HCT116 (cell line): ENCODE results near the gene BEGAIN. TPM values are rescaled to one million over a fixed set of nuclear protein-coding genes. Genes with fewer than 3 reads are reported as not detected.

Experiments
- ATAC-seq: fragments of 200-7000 bp; cut with Tn5 transposase; 2 replicates; pipeline ENCODE4 v1.9.1; 2020; ENCODE audit warnings: mild to moderate bottlenecking, moderate library complexity
- BruUV-seq: library from RNA; stranded (reverse); fragments of 400-500 nt; replicated peaks from 2 replicates; lab custom pipeline; 2021; lab: Mats Ljungman, UMichigan
- CTCF ChIA-PET: fragments of 300-600 bp; sonication (Branson Sonifier 250); formaldehyde crosslinking; loops from one replicate; lab custom pipeline; 2021; ENCODE audit warnings: antibody characterized with exemption; lab: Charles Lee
- POLR2A ChIA-PET: fragments of 300-600, 350-600 bp; sonication (Branson Sonifier 250); formaldehyde crosslinking; loops from one replicate; lab custom pipeline; 2021; ENCODE audit warnings: antibody characterized with exemption; lab: Charles Lee
- RAD21 ChIA-PET, 2 experiments: fragments of 300-600 bp; sonication (Branson Sonifier 250); formaldehyde crosslinking; loops; one replicate each; lab custom pipeline; 2023; ENCODE audit warnings: low total read pairs in 2 of 2; ENCODE audit not compliant: uncharacterized antibody in 2 of 2, unreplicated experiment in 2 of 2, low non-redundant PET in 1 of 2; lab: Charles Lee
- DNase-seq: peaks from one replicate; pipeline ENCODE4 v3.0.0-alpha.2; 2010; ENCODE audit warnings: low read depth, low spot score
- H2AFZ ChIP-seq: fragments of 200-600 bp; shearing (Covaris generic), sonication (generic); 2 replicates; pipeline ENCODE4 v1.6.1; 2017; ENCODE audit warnings: low read depth, mixed run types, mixed read lengths, antibody characterized with exemption, low read length; ENCODE audit not compliant: poor library complexity, severe bottlenecking
- H3K27ac ChIP-seq: 2 replicates; pipeline ENCODE4 v1.5.1; 2012; ENCODE audit warnings: low read depth, low read length
- H3K27me3 ChIP-seq: fragments of 200-600 bp; sonication (generic); 2 replicates; pipeline ENCODE4 v1.6.1; 2016; ENCODE audit warnings: mixed run types, low read length, mixed read lengths; ENCODE audit not compliant: insufficient read depth
- H3K36me3 ChIP-seq, 2 experiments: fragments of 200-500 bp in 1 of 2; fragments of 200-600 bp in 1 of 2; sonication (Bioruptor generic) in 1 of 2; sonication (generic) in 1 of 2; 2 replicates each; pipeline versions ENCODE4 v1.5.1 to v1.6.1; 2014 to 2016; ENCODE audit warnings: low read length in 2 of 2, inconsistent platforms in 1 of 2, mixed read lengths in 1 of 2, mixed run types in 1 of 2; ENCODE audit not compliant: insufficient read depth in 2 of 2, control insufficient read depth in 1 of 2
- H3K4me1 ChIP-seq, 2 experiments: fragments of 200-600 bp in 1 of 2; sonication (generic) in 1 of 2; 2 replicates each; pipeline versions ENCODE4 v1.5.1 to v1.6.1; 2012 to 2017; ENCODE audit warnings: low read length in 2 of 2, inconsistent platforms in 1 of 2, mild to moderate bottlenecking in 1 of 2, mixed read lengths in 1 of 2, mixed run types in 1 of 2, moderate library complexity in 1 of 2; ENCODE audit not compliant: insufficient read depth in 2 of 2, control insufficient read depth in 1 of 2
- H3K4me2 ChIP-seq: fragments of 200-600 bp; sonication (generic); 2 replicates; pipeline ENCODE4 v1.6.1; 2017; ENCODE audit warnings: mixed run types, low read length, mixed read lengths
- H3K4me3 ChIP-seq, 2 experiments: fragments of 200-600 bp in 1 of 2; sonication (generic) in 1 of 2; replicated peaks in 1 of 2; 2 replicates each; pipeline ENCODE4 v1.5.1; 2011 to 2016; ENCODE audit warnings: low read length in 2 of 2, control low read depth in 1 of 2, low read depth in 1 of 2, mild to moderate bottlenecking in 1 of 2, mixed read lengths in 1 of 2, mixed run types in 1 of 2
- H3K79me2 ChIP-seq: fragments of 200-600 bp; sonication (generic); 2 replicates; pipeline ENCODE4 v1.6.1; 2017; ENCODE audit warnings: mild to moderate bottlenecking, mixed run types, low read length, moderate library complexity, mixed read lengths; ENCODE audit not compliant: insufficient read depth
- H3K9ac ChIP-seq: fragments of 200-600 bp; sonication (generic); 2 replicates; pipeline ENCODE4 v1.6.1; 2016; ENCODE audit warnings: low read length, mixed read lengths
- H3K9me2 ChIP-seq: fragments of 200-600 bp; sonication (generic), shearing (Covaris generic); 2 replicates; pipeline ENCODE4 v1.6.1; 2017; ENCODE audit warnings: mixed run types, mild to moderate bottlenecking, moderate library complexity; ENCODE audit not compliant: insufficient read depth
- H3K9me3 ChIP-seq, 2 experiments: fragments of 200-500 bp in 1 of 2; fragments of 200-600 bp in 1 of 2; sonication (Bioruptor generic) in 1 of 2; sonication (generic) in 1 of 2; 2 replicates each; pipeline ENCODE4 v1.6.1; 2014 to 2017; ENCODE audit warnings: low read length in 2 of 2, mixed read lengths in 2 of 2, inconsistent platforms in 1 of 2, low read depth in 1 of 2, mild to moderate bottlenecking in 1 of 2, mixed run types in 1 of 2, moderate library complexity in 1 of 2; ENCODE audit not compliant: control insufficient read depth in 1 of 2, insufficient read depth in 1 of 2
- H4K20me1 ChIP-seq: fragments of 200-600 bp; sonication (generic), shearing (Covaris generic); 2 replicates; pipeline ENCODE4 v1.6.1; 2017; ENCODE audit warnings: mixed run types, mild to moderate bottlenecking, moderate library complexity; ENCODE audit not compliant: insufficient read depth
- ATF3 ChIP-seq: IDR thresholded peaks from 2 replicates; pipeline ENCODE4 v1.6.1; 2012
- EGR1 ChIP-seq: IDR thresholded peaks from 2 replicates; pipeline ENCODE4 v1.6.1; 2012; ENCODE audit warnings: low read depth
- RAD21 ChIP-seq: IDR thresholded peaks from 2 replicates; pipeline ENCODE4 v1.6.1; 2012; ENCODE audit warnings: low read depth, mild to moderate bottlenecking
- REST ChIP-seq: IDR thresholded peaks from 2 replicates; pipeline ENCODE4 v1.6.1; 2012; ENCODE audit warnings: low read depth
- SP1 ChIP-seq: IDR thresholded peaks from 2 replicates; pipeline ENCODE4 v1.6.1; 2012; ENCODE audit warnings: low read depth
- SRF ChIP-seq: IDR thresholded peaks from 2 replicates; pipeline ENCODE4 v1.6.1; 2012; ENCODE audit warnings: low read depth
- ZFX ChIP-seq: fragments of 450-650 bp; IDR thresholded peaks from 2 replicates; pipeline ENCODE4 v1.6.1; 2017
- intact Hi-C: fragments of 100-400 bp; cut with micrococcal nuclease; formaldehyde crosslinking; loops from 2 replicates; pipeline ENCODE4 v1.10.0; 2022
- total RNA-seq: library from RNA; stranded (reverse); gene quantifications from one replicate; pipeline ENCODE4 v1.2.1, GENCODE V29; 2021; ENCODE audit not compliant: unreplicated experiment

Gene BEGAIN
- total RNA-seq, 1 experiment from 2014 or later = 8.5 TPM

DNA sequence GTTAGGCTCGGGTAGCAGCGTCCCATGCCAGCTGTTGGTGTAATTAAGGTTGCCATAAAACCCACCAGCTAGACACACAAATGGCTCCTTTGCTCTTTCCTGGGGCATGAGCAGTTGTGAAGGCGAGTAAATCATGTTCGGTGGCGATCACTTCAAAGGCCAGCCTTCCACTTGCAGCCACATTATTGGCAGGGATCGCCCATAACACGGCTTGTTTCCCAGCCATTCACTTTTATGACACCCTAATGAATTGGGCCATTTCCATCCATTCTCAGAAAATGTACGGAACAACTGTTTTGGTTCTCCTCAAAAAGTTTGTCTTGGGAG, 63.4 kb downstream of the BEGAIN start:
- no peaks in the 10 kb centered on the region for H3K27me3 ChIP-seq

More for the DNA sequence above, 63.4 kb downstream of the BEGAIN start:
- DNase-seq = no peak
- no peaks in the 10 kb centered on the region for H3K9me2 ChIP-seq
- no peaks in the 10 kb centered on the region for H3K36me3 ChIP-seq
- intact Hi-C loops = no loop called here
- ChIA-PET POLR2A (interaction anchor here (0.6 kb wide), 1 partner anchor 176 kb away, joined by 3 read pairs; no protein-coding TSS in a partner anchor), CTCF (no interaction called here), RAD21 (no interaction called here)
- H2AFZ ChIP-seq = no peak overlapping the region
- H3K27ac ChIP-seq = no peak overlapping the region
- TF ChIP-seq SP1 = no peak
- TF ChIP-seq SRF = no peak
- no peak for TF ChIP-seq ATF3
- TF ChIP-seq REST = no peak
- TF ChIP-seq ZFX = no peak
- TF ChIP-seq RAD21 = no peak
- no peak for TF ChIP-seq EGR1
- no TSS peak for BruUV-seq
- no peaks in the 10 kb centered on the region for H3K4me1 ChIP-seq
- H3K79me2 ChIP-seq = no peaks in the 10 kb centered on the region
- no peaks in the 10 kb centered on the region for H4K20me1 ChIP-seq
- H3K4me3 ChIP-seq = no peak overlapping the region
- H3K4me2 ChIP-seq = no peak overlapping the region
- H3K9ac ChIP-seq = no peak overlapping the region
- no peak for ATAC-seq
- H3K9me3 ChIP-seq = no peaks in the 10 kb centered on the region
